ENCODE measurements around the gene GOPC. TPM values are rescaled to one million over a fixed set of nuclear protein-coding genes. Genes with fewer than 3 reads are reported as not detected.

Gene GOPC
- total RNA-seq, 1 experiment from 2014 or later, result 24.2 TPM

DNA sequence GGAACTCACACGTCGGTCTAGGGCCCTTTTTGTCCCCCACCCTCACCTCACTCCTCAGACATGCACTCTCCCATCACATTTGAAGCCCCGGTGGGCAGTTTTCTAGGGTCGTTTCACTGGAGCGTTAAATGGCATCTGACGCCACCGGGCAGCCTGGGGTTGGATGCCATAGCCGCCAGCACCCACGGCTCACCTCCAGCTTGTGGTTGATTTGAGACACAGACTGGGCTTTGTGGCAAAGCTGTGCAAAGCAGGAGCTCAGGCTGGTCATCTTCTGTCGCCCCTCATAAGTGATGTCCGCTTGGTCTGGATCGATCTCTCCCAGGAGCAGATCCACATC, 530 bp downstream of the GOPC start:
- Histone ChIP-seq H3K9me3 (ENCODE audit: control insufficient read depth in 1 of 2, insufficient read depth in 1 of 2, low read depth in 1 of 2, low read length in 2 of 2) (no peaks in the 10 kb centered on the region), H3K27ac (ENCODE audit: low read depth, low read length) (peak overlapping the region; percentile 86), H3K4me1 (ENCODE audit: control insufficient read depth in 1 of 2, insufficient read depth in 2 of 2, low read length in 2 of 2) (peaks cover 9 to 18% of the 10 kb centered on the region in 2 experiments), H3K9me2 (ENCODE audit: insufficient read depth) (no peaks in the 10 kb centered on the region), H3K79me2 (ENCODE audit: insufficient read depth, low read length) (peaks cover 53% of the 10 kb centered on the region), H3K4me3 (replicated peaks in 1 of 2; ENCODE audit: low read depth in 1 of 2, low read length in 2 of 2) (peak overlapping the region; percentile 88 to 89), H3K9ac (ENCODE audit: low read length) (peak overlapping the region; percentile 86), H3K4me2 (ENCODE audit: low read length) (peak overlapping the region; percentile 89), H3K36me3 (ENCODE audit: control insufficient read depth in 1 of 2, insufficient read depth in 2 of 2, low read length in 2 of 2) (peaks cover 0 to 8% of the 10 kb centered on the region in 2 experiments; a peak in 1 of 4 replicates), H4K20me1 (ENCODE audit: insufficient read depth) (peaks cover 5% of the 10 kb centered on the region; the same call in 1 of the 2 replicates), H2AFZ (ENCODE audit: low read depth, low read length, poor library complexity, severe bottlenecking) (no peak overlapping the region), H3K27me3 (ENCODE audit: insufficient read depth, low read length) (no peaks in the 10 kb centered on the region)
- BruUV-seq (replicated peaks), result TSS peak; percentile 50
- DNase-seq (ENCODE audit: low read depth, low spot score), result no peak
- ChIA-PET CTCF (interaction anchor here (1.0 to 4.7 kb wide), 2 partner anchors 124 to 152 kb away, joined by 5 to 41 read pairs; no protein-coding TSS in a partner anchor), POLR2A (interaction anchor here (1.1 to 1.9 kb wide), 3 partner anchors 13 to 152 kb away, joined by 3 to 6 read pairs (median 6); partner anchors contain the start of gene DCBLD1), RAD21 (ENCODE audit: low non-redundant PET in 1 of 2, low total read pairs in 2 of 2, uncharacterized antibody in 2 of 2, unreplicated experiment in 2 of 2) (interaction anchor here in 1 of 2 experiments (1.0 kb wide), 1 partner anchor 152 kb away, joined by 5 read pairs; no protein-coding TSS in a partner anchor)
- intact Hi-C loops (cut with micrococcal nuclease), result loop anchor here (1.0 to 10.0 kb wide), 2 partner anchors 118 to 223 kb away; no protein-coding TSS in a partner anchor
- no peak for ATAC-seq
- TF ChIP-seq EZH2phosphoT487 (IDR thresholded peaks at IDR 0.05; ENCODE audit: borderline replicate concordance), result no peak
- no peak for TF ChIP-seq REST (IDR thresholded peaks at IDR 0.05; ENCODE audit: low read depth)
- peak; percentile 2 for TF ChIP-seq YY1 (IDR thresholded peaks at IDR 0.05; ENCODE audit: extremely low read depth, insufficient replicate concordance, low read depth, low read length)
- TF ChIP-seq RAD21 (IDR thresholded peaks at IDR 0.05; ENCODE audit: low read depth), result no peak
- no peak for TF ChIP-seq ZFX (IDR thresholded peaks at IDR 0.05)
- TF ChIP-seq ATF3 (IDR thresholded peaks at IDR 0.05), result no peak
